PC-3 (cell line): ENCODE results near the gene KDM4C. TPM values are rescaled to one million over a fixed set of nuclear protein-coding genes. Genes with fewer than 3 reads are reported as not detected.

Experiments
- ATAC-seq: fragments of 200-7000 bp; cut with Tn5 transposase; 2 replicates; pipeline ENCODE4 v1.9.1; 2020; ENCODE audit warnings: mild to moderate bottlenecking, moderate library complexity
- BruUV-seq: library from RNA; stranded (reverse); fragments of 400-500 nt; replicated peaks from 2 replicates; lab custom pipeline; 2021; lab: Mats Ljungman, UMichigan
- CTCF ChIA-PET: fragments of 300-600 bp; sonication (Branson Sonifier 250); formaldehyde crosslinking; loops from one replicate; lab custom pipeline; 2022; ENCODE audit warnings: antibody characterized with exemption; lab: Charles Lee
- POLR2A ChIA-PET: fragments of 300-600 bp; sonication (Branson Sonifier 250); formaldehyde crosslinking; loops from one replicate; lab custom pipeline; 2022; ENCODE audit warnings: antibody characterized with exemption; ENCODE audit not compliant: unreplicated experiment; lab: Charles Lee
- DNase-seq: peaks from one replicate; pipeline ENCODE4 v3.0.0-alpha.2; 2015
- H2AFZ ChIP-seq: fragments of 300-600 bp; sonication (generic); 2 replicates; pipeline ENCODE4 v1.6.0; 2016; ENCODE audit warnings: antibody characterized with exemption, low read length
- H3F3A ChIP-seq: fragments of 300-600 bp; sonication (generic); one replicate; pipeline ENCODE4 v1.6.0; 2017; ENCODE audit warnings: antibody characterized with exemption, low read length, control low read depth, mild to moderate bottlenecking; ENCODE audit not compliant: unreplicated experiment
- H3K27ac ChIP-seq: fragments of 300-600 bp; sonication (generic); 2 replicates; pipeline ENCODE4 v1.5.1; 2016; ENCODE audit warnings: mild to moderate bottlenecking, low read length
- H3K27me3 ChIP-seq: fragments of 300-600 bp; sonication (generic); 2 replicates; pipeline ENCODE4 v1.6.1; 2016; ENCODE audit warnings: low read length, mixed read lengths
- H3K36me3 ChIP-seq: fragments of 300-600 bp; sonication (generic); 2 replicates; pipeline ENCODE4 v1.6.1; 2016; ENCODE audit warnings: low read depth, mixed run types, low read length, mixed read lengths
- H3K4me1 ChIP-seq: fragments of 300-600 bp; sonication (generic); 2 replicates; pipeline ENCODE4 v1.5.1; 2016; ENCODE audit warnings: low read length; ENCODE audit not compliant: insufficient read depth
- H3K4me2 ChIP-seq: fragments of 300-600 bp; sonication (generic); 2 replicates; pipeline ENCODE4 v1.6.0; 2016; ENCODE audit warnings: low read length
- H3K4me3 ChIP-seq: fragments of 300-600 bp; sonication (generic); 2 replicates; pipeline ENCODE4 v1.5.1; 2016; ENCODE audit warnings: mild to moderate bottlenecking, low read length, mixed read lengths
- H3K79me2 ChIP-seq: fragments of 300-600 bp; sonication (generic); 2 replicates; pipeline ENCODE4 v1.6.1; 2017; ENCODE audit warnings: low read length, mixed read lengths
- H3K9ac ChIP-seq: fragments of 300-600 bp; sonication (generic); 2 replicates; pipeline ENCODE4 v1.6.0; 2016; ENCODE audit warnings: mild to moderate bottlenecking, low read length
- H3K9me2 ChIP-seq: fragments of 300-600 bp; sonication (generic); replicated peaks from 2 replicates; pipeline ENCODE4 v1.6.1; 2016; ENCODE audit warnings: mixed run types, low read length, mixed read lengths
- H3K9me3 ChIP-seq: fragments of 300-600 bp; sonication (generic); 2 replicates; pipeline ENCODE4 v1.6.1; 2016; ENCODE audit warnings: low read length, mixed read lengths
- H4K20me1 ChIP-seq: fragments of 300-600 bp; sonication (generic); 2 replicates; pipeline ENCODE4 v1.6.1; 2016; ENCODE audit warnings: low read length, mixed read lengths
- CTCF ChIP-seq: fragments of 300-600 bp; sonication (generic); conservative IDR thresholded peaks from 2 replicates; pipeline ENCODE4 v1.5.1; 2017; ENCODE audit warnings: antibody characterized with exemption, low read depth, mild to moderate bottlenecking, low read length
- EZH2 ChIP-seq: fragments of 300-600 bp; sonication (generic); IDR thresholded peaks from one replicate; pipeline ENCODE4 v1.6.1; 2017; ENCODE audit warnings: antibody characterized with exemption, mild to moderate bottlenecking, low read length; ENCODE audit not compliant: unreplicated experiment
- EZH2phosphoT487 ChIP-seq: fragments of 300-600 bp; sonication (generic); IDR thresholded peaks from 2 replicates; pipeline ENCODE4 v1.6.1; 2018; ENCODE audit warnings: mild to moderate bottlenecking, antibody characterized with exemption, low read length, borderline replicate concordance
- intact Hi-C: fragments of 100-400 bp; cut with micrococcal nuclease; formaldehyde crosslinking; loops from 2 replicates; pipeline ENCODE4 v1.9.0; 2023
- total RNA-seq: library from RNA; depleted of rRNA; stranded (reverse); fragments of >200 nt; gene quantifications from 2 replicates; pipeline ENCODE4 v1.2.3, GENCODE V29; 2014

Gene KDM4C
- total RNA-seq, 1 experiment from 2014 or later: 27.0 TPM

DNA sequence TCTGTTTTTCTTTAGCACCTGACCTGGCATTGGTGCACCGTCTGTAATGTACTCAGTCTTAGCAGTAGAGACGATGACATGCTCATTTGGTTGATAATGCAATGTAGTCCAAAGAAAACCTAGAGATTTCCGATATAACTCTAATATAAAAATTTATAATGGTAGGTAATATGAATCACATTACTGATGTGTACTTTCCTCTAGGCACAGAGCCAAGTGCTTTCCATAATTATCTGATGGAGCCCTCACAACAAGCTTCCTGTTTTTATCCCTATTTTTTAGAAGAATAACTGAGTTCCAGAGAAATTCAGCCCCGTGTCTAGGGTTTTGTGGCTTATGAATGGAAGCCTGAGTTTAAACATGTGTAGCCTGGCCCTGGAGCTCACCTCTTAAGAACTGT, 53.7 kb downstream of the KDM4C start:
- no peaks in the 10 kb centered on the region for H4K20me1 ChIP-seq
- BruUV-seq: no TSS peak
- no peaks in the 10 kb centered on the region for H3K79me2 ChIP-seq
- H3K9ac ChIP-seq: no peak overlapping the region
- no peak overlapping the region for H3K4me2 ChIP-seq
- no peak for ATAC-seq
- no peaks in the 10 kb centered on the region for H3K36me3 ChIP-seq
- H3K4me3 ChIP-seq: no peak overlapping the region
- no peaks in the 10 kb centered on the region for H3F3A ChIP-seq
- no peaks in the 10 kb centered on the region for H3K27me3 ChIP-seq
- H3K27ac ChIP-seq: no peak overlapping the region
- DNase-seq: peak; percentile 16
- intact Hi-C loops: no loop called here
- H3K9me2 ChIP-seq: no peaks in the 10 kb centered on the region
- no peaks in the 10 kb centered on the region for H3K4me1 ChIP-seq
- ChIA-PET POLR2A (no interaction called here), CTCF (no interaction called here)
- H2AFZ ChIP-seq: no peak overlapping the region
- no peaks in the 10 kb centered on the region for H3K9me3 ChIP-seq
- TF ChIP-seq CTCF (no peak), EZH2 (no peak), EZH2phosphoT487 (no peak)

GRCh38 chr9:6816581-6816980, 58.8 kb downstream of the KDM4C start:
- H3K36me3 ChIP-seq: no peaks in the 10 kb centered on the region
- no peaks in the 10 kb centered on the region for H3K4me1 ChIP-seq
- H3K27ac ChIP-seq: no peak overlapping the region
- H3K27me3 ChIP-seq: no peaks in the 10 kb centered on the region
- TF ChIP-seq EZH2phosphoT487: no peak
- TF ChIP-seq EZH2: no peak
- no peak for TF ChIP-seq CTCF
- no TSS peak for BruUV-seq
- no peak overlapping the region for H3K4me2 ChIP-seq
- no peak for ATAC-seq
- no peak overlapping the region for H3K9ac ChIP-seq
- H2AFZ ChIP-seq: no peak overlapping the region
- no peak overlapping the region for H3K4me3 ChIP-seq
- H4K20me1 ChIP-seq: no peaks in the 10 kb centered on the region
- H3K9me2 ChIP-seq: no peaks in the 10 kb centered on the region
- H3K79me2 ChIP-seq: no peaks in the 10 kb centered on the region
- POLR2A ChIA-PET: no interaction called here
- intact Hi-C loops: no loop called here
- no peaks in the 10 kb centered on the region for H3K9me3 ChIP-seq
- CTCF ChIA-PET: no interaction called here
- no peak for DNase-seq
- H3F3A ChIP-seq: no peaks in the 10 kb centered on the region

GRCh38 chr9:6818292-6818922, 60.6 kb downstream of the KDM4C start:
- Histone ChIP-seq H3K4me2 (no peak overlapping the region), H3K36me3 (no peaks in the 10 kb centered on the region), H2AFZ (no peak overlapping the region), H3K9ac (no peak overlapping the region), H3K9me3 (no peaks in the 10 kb centered on the region), H3K9me2 (no peaks in the 10 kb centered on the region), H3K27me3 (no peaks in the 10 kb centered on the region), H3F3A (no peaks in the 10 kb centered on the region), H3K79me2 (no peaks in the 10 kb centered on the region), H4K20me1 (no peaks in the 10 kb centered on the region), H3K4me1 (no peaks in the 10 kb centered on the region), H3K4me3 (no peak overlapping the region), H3K27ac (no peak overlapping the region)
- TF ChIP-seq EZH2 (no peak), CTCF (no peak), EZH2phosphoT487 (no peak)
- intact Hi-C loops: no loop called here
- ATAC-seq (no peak), DNase-seq (no peak)
- BruUV-seq: no TSS peak
- ChIA-PET POLR2A (no interaction called here), CTCF (no interaction called here)
